GM12878 (cell line): Measurements from ENCODE around the gene DNAJC27. TPM values are rescaled to one million over a fixed set of nuclear protein-coding genes. Genes with fewer than 3 reads are reported as not detected.

Source experiments
- ATAC-seq: fragments of 200-7000 bp; cut with Tn5 transposase; 3 replicates; pipeline ENCODE4 v1.9.1; 2020; ENCODE audit warnings: mild to moderate bottlenecking, moderate library complexity
- BruUV-seq: library from RNA; stranded (reverse); fragments of 400-500 nt; replicated peaks from 2 replicates; lab custom pipeline; 2021; lab: Mats Ljungman, UMichigan
- CTCF ChIA-PET: fragments of 300-600 bp; sonication (Branson Sonifier 250); formaldehyde crosslinking; extraction: SDS; loops from one replicate; lab custom pipeline; 2021; ENCODE audit warnings: inconsistent platforms; lab: Yijun Ruan, JAX
- POLR2A ChIA-PET: fragments of 350-600 bp; formaldehyde crosslinking; extraction: SDS; loops from one replicate; lab custom pipeline; 2021; ENCODE audit warnings: inconsistent platforms; lab: Charles Lee
- RAD21 ChIA-PET: fragments of 300-600 bp; sonication (Branson Sonifier 250); formaldehyde crosslinking; loops from one replicate; lab custom pipeline; 2023; ENCODE audit warnings: antibody characterized with exemption; ENCODE audit not compliant: unreplicated experiment; lab: Charles Lee
- SMC1A ChIA-PET: fragments of 300-600 bp; sonication (Branson Sonifier 250); formaldehyde crosslinking; loops from one replicate; lab custom pipeline; 2023; ENCODE audit not compliant: unreplicated experiment, uncharacterized antibody; lab: Charles Lee
- DNase-seq: peaks from one replicate; pipeline ENCODE4 v3.0.0-alpha.2; 2011; ENCODE audit warnings: low read depth, low spot score
- FAIRE-seq: peaks from 3 replicates; lab custom pipeline; 2011; peaks lifted over from hg19 to GRCh38; lab: Jason Lieb, UNC
- H2AFZ ChIP-seq: 2 replicates; pipeline ENCODE4 v1.6.0; 2011; ENCODE audit warnings: low read depth, low read length, control low read depth; ENCODE audit not compliant: control insufficient read depth
- H3K27ac ChIP-seq: 2 replicates; pipeline ENCODE4 v1.5.1; 2011; ENCODE audit warnings: control low read depth; ENCODE audit not compliant: control insufficient read depth, insufficient read depth
- H3K27me3 ChIP-seq, 2 experiments: replicated peaks in 1 of 2; 2 replicates each; pipeline versions ENCODE4 v1.6.0 to v1.6.1; 2011; ENCODE audit warnings: low read length in 1 of 2; ENCODE audit not compliant: control insufficient read depth in 2 of 2, insufficient read depth in 2 of 2
- H3K36me3 ChIP-seq, 2 experiments: 2 replicates each; pipeline ENCODE4 v1.5.1; 2011; ENCODE audit warnings: low read length in 1 of 2; ENCODE audit not compliant: control insufficient read depth in 2 of 2, insufficient read depth in 2 of 2
- H3K4me1 ChIP-seq: 2 replicates; pipeline ENCODE4 v1.6.1; 2011; ENCODE audit warnings: mild to moderate bottlenecking, low read length, moderate library complexity, mixed read lengths; ENCODE audit not compliant: control insufficient read depth, insufficient read depth
- H3K4me2 ChIP-seq: 2 replicates; pipeline ENCODE4 v1.6.0; 2011; ENCODE audit warnings: control low read depth; ENCODE audit not compliant: control insufficient read depth, insufficient read depth
- H3K4me3 ChIP-seq: fragments of 200-600 bp; sonication (generic); 2 replicates; pipeline ENCODE4 v1.5.1; 2016
- H3K79me2 ChIP-seq: 2 replicates; pipeline ENCODE4 v1.6.0; 2011; ENCODE audit warnings: low read length; ENCODE audit not compliant: control insufficient read depth, insufficient read depth
- H3K9ac ChIP-seq: 2 replicates; pipeline ENCODE4 v1.8.0; 2011; ENCODE audit warnings: low read length, control low read depth, mixed read lengths; ENCODE audit not compliant: control insufficient read depth, insufficient read depth
- H3K9me3 ChIP-seq: replicated peaks from 3 replicates; pipeline ENCODE4 v1.5.1; 2011; ENCODE audit warnings: mild to moderate bottlenecking, low read length; ENCODE audit not compliant: control insufficient read depth, insufficient read depth
- H4K20me1 ChIP-seq: 2 replicates; pipeline ENCODE4 v1.6.0; 2011; ENCODE audit not compliant: control insufficient read depth, insufficient read depth
- CEBPB ChIP-seq, 2 experiments: fragments of 150-350 bp in 1 of 2; IDR thresholded peaks; 2 replicates each; pipeline ENCODE4 v1.6.1; 2012 to 2014; ENCODE audit warnings: low read depth in 2 of 2, low read length in 2 of 2, borderline replicate concordance in 1 of 2, inconsistent platforms in 1 of 2
- CHD1 ChIP-seq: IDR thresholded peaks from 2 replicates; pipeline ENCODE4 v1.6.1; 2012; ENCODE audit warnings: low read depth, low read length, improper control_type of control experiment
- CREB1 ChIP-seq: IDR thresholded peaks from 2 replicates; pipeline ENCODE4 v1.6.1; 2012; ENCODE audit warnings: low read depth, mild to moderate bottlenecking, inconsistent platforms
- ELK1 ChIP-seq: IDR thresholded peaks from 2 replicates; pipeline ENCODE4 v1.6.1; 2012; ENCODE audit warnings: low read depth, low read length, improper control_type of control experiment
- GATAD2B ChIP-seq: fragments of 450-650 bp; conservative IDR thresholded peaks from 2 replicates; pipeline ENCODE4 v1.6.1; 2017; ENCODE audit warnings: low read depth, mild to moderate bottlenecking, moderate library complexity
- IKZF1 ChIP-seq: fragments of 450-650 bp; conservative IDR thresholded peaks from 2 replicates; pipeline ENCODE4 v1.6.1; 2017; ENCODE audit warnings: antibody characterized with exemption, mild to moderate bottlenecking
- IRF4 ChIP-seq: IDR thresholded peaks from 2 replicates; pipeline ENCODE4 v1.6.1; 2011; ENCODE audit warnings: low read depth, low read length
- NFYB ChIP-seq: IDR thresholded peaks from 2 replicates; pipeline ENCODE4 v1.6.1; 2011; ENCODE audit warnings: low read depth, mild to moderate bottlenecking, low read length, improper control_type of control experiment, moderate library complexity; ENCODE audit not compliant: insufficient read depth
- PBX3 ChIP-seq: IDR thresholded peaks from 2 replicates; pipeline ENCODE4 v1.6.1; 2011; ENCODE audit warnings: mild to moderate bottlenecking, low read depth, low read length, moderate library complexity; ENCODE audit not compliant: insufficient replicate concordance
- PML ChIP-seq: IDR thresholded peaks from 2 replicates; pipeline ENCODE4 v1.6.1; 2012; ENCODE audit warnings: low read length, inconsistent platforms
- POLR2AphosphoS2 ChIP-seq: IDR thresholded peaks from 2 replicates; pipeline ENCODE4 v1.6.1; 2011; ENCODE audit warnings: low read depth, mild to moderate bottlenecking, low read length, improper control_type of control experiment, moderate library complexity
- SIX5 ChIP-seq: IDR thresholded peaks from 2 replicates; pipeline ENCODE4 v1.6.1; 2011; ENCODE audit warnings: mild to moderate bottlenecking, low read depth, low read length, moderate library complexity; ENCODE audit not compliant: severe bottlenecking
- YY1 ChIP-seq: IDR thresholded peaks from 2 replicates; pipeline ENCODE4 v1.6.1; 2011; ENCODE audit warnings: low read depth, mild to moderate bottlenecking, low read length
- ZNF207 ChIP-seq: fragments of 450-650 bp; IDR thresholded peaks from 2 replicates; pipeline ENCODE4 v1.6.1; 2014; ENCODE audit warnings: antibody characterized with exemption, mild to moderate bottlenecking, borderline replicate concordance
- ZNF217 ChIP-seq: fragments of 450-650 bp; IDR thresholded peaks from 2 replicates; pipeline ENCODE4 v1.6.1; 2017; ENCODE audit warnings: antibody characterized with exemption, mild to moderate bottlenecking
- WGBS: methylation state at CpG from one replicate; pipeline ENCODE4 v1.1.6; 2016; ENCODE audit warnings: low lambda C conversion rate; ENCODE audit not compliant: insufficient replicate concordance, insufficient coverage; ENCODE audit errors: missing lambda C conversion rate; 5-methylcytosine and 5-hydroxymethylcytosine counted together
- in situ Hi-C: fragments of 300-500 bp; cut with MboI; formaldehyde crosslinking; loops from 9 replicates; pipeline ENCODE4 v1.14.3; 2018; ENCODE audit warnings: mixed read lengths
- intact Hi-C: fragments of 100-400 bp; cut with micrococcal nuclease; formaldehyde crosslinking; loops from one replicate; pipeline ENCODE4 v1.14.2; 2022; ENCODE audit not compliant: unreplicated experiment
- polyA plus RNA-seq, 11 experiments: library from polyadenylated mRNA; depleted of rRNA in 4 of 11; unstranded in 6 of 11; stranded (reverse) in 5 of 11; fragments of >200 nt; fragmentation: Nextera tagmentation in 4 of 11; fragmentation: Illumina TruSeq in 1 of 11; extraction: Ambion mirVana in 4 of 11; extraction: Trizol in 1 of 11; gene quantifications; 1 replicate in 1 of 11; 2 replicates in 10 of 11; pipeline versions ENCODE4 v1.2.1 to v1.2.3, GENCODE V29; 2011 to 2016; ENCODE audit warnings: inconsistent platforms in 2 of 11, missing spikeins in 2 of 11, low read depth in 1 of 11
- total RNA-seq, 4 experiments: library from RNA; depleted of rRNA in 3 of 4; stranded (reverse); fragments of >200 nt in 3 of 4; fragmentation: Illumina TruSeq in 1 of 4; extraction: Trizol in 1 of 4; gene quantifications; 2 replicates each; pipeline versions ENCODE4 v1.2.1 to v1.2.3, GENCODE V29; 2013 to 2021
- TF ChIP-seq, protein P1 (sequence below): IDR thresholded peaks from 2 replicates; pipeline ENCODE4 v1.6.1; 2012; ENCODE audit warnings: mild to moderate bottlenecking, low read depth, low read length
- TF ChIP-seq, protein P2 (sequence below): IDR thresholded peaks from 2 replicates; pipeline ENCODE4 v1.6.1; 2011; ENCODE audit warnings: low read depth, low read length, improper control_type of control experiment, borderline replicate concordance

Gene DNAJC27
- total and polyA plus RNA-seq, 10 of the 15 experiments (the other 5 are each of a cell fraction or from before 2014, with no cell fraction given), result 0.95 to 9.6 (median 3.7) TPM

GRCh38 chr2:25001325-25001637 lies 29.5 kb upstream of the DNAJC27 start (continued):
- no peak for TF ChIP-seq SIX5
- TF ChIP-seq IKZF1, result no peak
- no peak for TF ChIP-seq NFYB
- no peak for TF ChIP-seq ZNF207

GRCh38 chr2:25000503-25001324 lies 29.0 kb upstream of the DNAJC27 start:
- no peak overlapping the region for H3K4me3 ChIP-seq
- no TSS peak for BruUV-seq
- FAIRE-seq (no peak), DNase-seq (no peak), ATAC-seq (no peak)
- H4K20me1 ChIP-seq, result no peaks in the 10 kb centered on the region
- H3K27ac ChIP-seq, result no peak overlapping the region
- ChIA-PET SMC1A (no interaction called here), RAD21 (no interaction called here), POLR2A (no interaction called here), CTCF (no interaction called here)
- no peak overlapping the region for H3K9ac ChIP-seq
- H2AFZ ChIP-seq, result no peak overlapping the region
- no peaks in the 10 kb centered on the region for H3K79me2 ChIP-seq
- in situ Hi-C loops, result no loop called here
- no peak overlapping the region for H3K4me2 ChIP-seq
- no peaks in the 10 kb centered on the region; a peak in 1 of 4 replicates for H3K27me3 ChIP-seq
- 37% methylated on average over 6 of the region's 6 CpGs for WGBS
- H3K4me1 ChIP-seq, result no peaks in the 10 kb centered on the region
- no peaks in the 10 kb centered on the region for H3K36me3 ChIP-seq
- intact Hi-C loops, result no loop called here
- no peaks in the 10 kb centered on the region for H3K9me3 ChIP-seq
- TF ChIP-seq PML (no peak), CREB1 (no peak), ELK1 (no peak), ZNF217 (no peak), IRF4 (no peak), YY1 (no peak), CHD1 (no peak), POLR2AphosphoS2 (no peak), PBX3 (no peak), GATAD2B (no peak), CEBPB (IDR thresholded peaks at IDR 0.05; ENCODE audit: borderline replicate concordance in 1 of 2, low read depth in 2 of 2, low read length in 2 of 2) (no peak)
- TF ChIP-seq, protein P1, sequence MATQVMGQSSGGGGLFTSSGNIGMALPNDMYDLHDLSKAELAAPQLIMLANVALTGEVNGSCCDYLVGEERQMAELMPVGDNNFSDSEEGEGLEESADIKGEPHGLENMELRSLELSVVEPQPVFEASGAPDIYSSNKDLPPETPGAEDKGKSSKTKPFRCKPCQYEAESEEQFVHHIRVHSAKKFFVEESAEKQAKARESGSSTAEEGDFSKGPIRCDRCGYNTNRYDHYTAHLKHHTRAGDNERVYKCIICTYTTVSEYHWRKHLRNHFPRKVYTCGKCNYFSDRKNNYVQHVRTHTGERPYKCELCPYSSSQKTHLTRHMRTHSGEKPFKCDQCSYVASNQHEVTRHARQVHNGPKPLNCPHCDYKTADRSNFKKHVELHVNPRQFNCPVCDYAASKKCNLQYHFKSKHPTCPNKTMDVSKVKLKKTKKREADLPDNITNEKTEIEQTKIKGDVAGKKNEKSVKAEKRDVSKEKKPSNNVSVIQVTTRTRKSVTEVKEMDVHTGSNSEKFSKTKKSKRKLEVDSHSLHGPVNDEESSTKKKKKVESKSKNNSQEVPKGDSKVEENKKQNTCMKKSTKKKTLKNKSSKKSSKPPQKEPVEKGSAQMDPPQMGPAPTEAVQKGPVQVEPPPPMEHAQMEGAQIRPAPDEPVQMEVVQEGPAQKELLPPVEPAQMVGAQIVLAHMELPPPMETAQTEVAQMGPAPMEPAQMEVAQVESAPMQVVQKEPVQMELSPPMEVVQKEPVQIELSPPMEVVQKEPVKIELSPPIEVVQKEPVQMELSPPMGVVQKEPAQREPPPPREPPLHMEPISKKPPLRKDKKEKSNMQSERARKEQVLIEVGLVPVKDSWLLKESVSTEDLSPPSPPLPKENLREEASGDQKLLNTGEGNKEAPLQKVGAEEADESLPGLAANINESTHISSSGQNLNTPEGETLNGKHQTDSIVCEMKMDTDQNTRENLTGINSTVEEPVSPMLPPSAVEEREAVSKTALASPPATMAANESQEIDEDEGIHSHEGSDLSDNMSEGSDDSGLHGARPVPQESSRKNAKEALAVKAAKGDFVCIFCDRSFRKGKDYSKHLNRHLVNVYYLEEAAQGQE, result no peak
- TF ChIP-seq, protein P2, sequence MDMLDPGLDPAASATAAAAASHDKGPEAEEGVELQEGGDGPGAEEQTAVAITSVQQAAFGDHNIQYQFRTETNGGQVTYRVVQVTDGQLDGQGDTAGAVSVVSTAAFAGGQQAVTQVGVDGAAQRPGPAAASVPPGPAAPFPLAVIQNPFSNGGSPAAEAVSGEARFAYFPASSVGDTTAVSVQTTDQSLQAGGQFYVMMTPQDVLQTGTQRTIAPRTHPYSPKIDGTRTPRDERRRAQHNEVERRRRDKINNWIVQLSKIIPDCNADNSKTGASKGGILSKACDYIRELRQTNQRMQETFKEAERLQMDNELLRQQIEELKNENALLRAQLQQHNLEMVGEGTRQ, result no peak
